Measurements from ENCODE around the gene PSPH.

DNA sequence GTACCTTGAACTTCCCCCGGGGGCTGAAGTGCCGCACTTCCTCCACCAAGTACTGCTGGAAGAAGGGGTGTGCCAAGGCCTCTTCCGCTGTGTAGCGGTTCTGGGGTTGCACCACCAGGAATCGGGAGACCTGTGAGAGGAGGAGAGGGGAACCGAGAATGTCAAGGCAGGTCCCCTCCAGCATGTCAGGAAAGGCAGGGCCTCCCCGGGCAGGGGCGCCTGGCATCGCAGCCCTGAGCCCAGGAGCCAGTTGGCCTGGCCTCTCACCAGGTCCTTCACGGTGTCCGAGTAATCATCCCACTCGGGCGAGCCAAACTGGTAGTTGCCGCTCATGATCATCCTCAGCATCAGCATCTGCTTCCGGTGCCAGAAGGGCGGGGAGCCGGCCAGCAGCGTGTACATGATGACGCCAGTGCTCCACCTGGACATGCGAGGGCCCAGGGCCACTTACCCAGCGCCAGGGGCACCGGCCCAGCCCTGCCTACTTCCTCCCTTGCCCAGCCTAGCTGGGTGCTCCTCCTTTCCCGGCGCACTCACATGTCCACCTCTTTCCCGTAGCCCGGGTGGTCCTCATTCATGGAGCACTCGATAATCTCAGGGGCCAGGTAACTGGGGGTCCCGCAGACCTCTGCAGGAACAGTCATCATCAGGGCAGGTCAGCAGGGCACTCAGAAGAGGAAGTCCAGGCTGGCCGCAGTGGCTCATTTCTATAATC lies 30.5 kb upstream of the PSPH start:
- TF ChIP-seq CREM (CRISPR knock-in tag; IDR thresholded peaks at IDR 0.05) (no peak), TEAD4 (CRISPR knock-in tag; IDR thresholded peaks at IDR 0.05) (no peak), GRHL2 (CRISPR knock-in tag; IDR thresholded peaks at IDR 0.05; ENCODE audit: insufficient replicate concordance, severe bottlenecking) (no peak), MAX (CRISPR knock-in tag; IDR thresholded peaks at IDR 0.05) (no peak), ATF2 (CRISPR knock-in tag; IDR thresholded peaks at IDR 0.05; ENCODE audit: borderline replicate concordance, low read depth) (no peak)
- TF ChIP-seq, protein P1, sequence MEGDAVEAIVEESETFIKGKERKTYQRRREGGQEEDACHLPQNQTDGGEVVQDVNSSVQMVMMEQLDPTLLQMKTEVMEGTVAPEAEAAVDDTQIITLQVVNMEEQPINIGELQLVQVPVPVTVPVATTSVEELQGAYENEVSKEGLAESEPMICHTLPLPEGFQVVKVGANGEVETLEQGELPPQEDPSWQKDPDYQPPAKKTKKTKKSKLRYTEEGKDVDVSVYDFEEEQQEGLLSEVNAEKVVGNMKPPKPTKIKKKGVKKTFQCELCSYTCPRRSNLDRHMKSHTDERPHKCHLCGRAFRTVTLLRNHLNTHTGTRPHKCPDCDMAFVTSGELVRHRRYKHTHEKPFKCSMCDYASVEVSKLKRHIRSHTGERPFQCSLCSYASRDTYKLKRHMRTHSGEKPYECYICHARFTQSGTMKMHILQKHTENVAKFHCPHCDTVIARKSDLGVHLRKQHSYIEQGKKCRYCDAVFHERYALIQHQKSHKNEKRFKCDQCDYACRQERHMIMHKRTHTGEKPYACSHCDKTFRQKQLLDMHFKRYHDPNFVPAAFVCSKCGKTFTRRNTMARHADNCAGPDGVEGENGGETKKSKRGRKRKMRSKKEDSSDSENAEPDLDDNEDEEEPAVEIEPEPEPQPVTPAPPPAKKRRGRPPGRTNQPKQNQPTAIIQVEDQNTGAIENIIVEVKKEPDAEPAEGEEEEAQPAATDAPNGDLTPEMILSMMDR (IDR thresholded peaks at IDR 0.05) = no peak
- TF ChIP-seq, protein P2, sequence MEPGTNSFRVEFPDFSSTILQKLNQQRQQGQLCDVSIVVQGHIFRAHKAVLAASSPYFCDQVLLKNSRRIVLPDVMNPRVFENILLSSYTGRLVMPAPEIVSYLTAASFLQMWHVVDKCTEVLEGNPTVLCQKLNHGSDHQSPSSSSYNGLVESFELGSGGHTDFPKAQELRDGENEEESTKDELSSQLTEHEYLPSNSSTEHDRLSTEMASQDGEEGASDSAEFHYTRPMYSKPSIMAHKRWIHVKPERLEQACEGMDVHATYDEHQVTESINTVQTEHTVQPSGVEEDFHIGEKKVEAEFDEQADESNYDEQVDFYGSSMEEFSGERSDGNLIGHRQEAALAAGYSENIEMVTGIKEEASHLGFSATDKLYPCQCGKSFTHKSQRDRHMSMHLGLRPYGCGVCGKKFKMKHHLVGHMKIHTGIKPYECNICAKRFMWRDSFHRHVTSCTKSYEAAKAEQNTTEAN (CRISPR knock-in tag; IDR thresholded peaks at IDR 0.05) = no peak
